Activated CD4-positive, alpha-beta T cell treated with anti-CD3 and anti-CD28 coated beads, Interleukin-2, amount 10 ng/mL, durations not matched to agents 24 days and 14 days (primary cell): Measurements from ENCODE around the gene ACTC1. TPM values are rescaled to one million over a fixed set of nuclear protein-coding genes. Genes with fewer than 3 reads are reported as not detected.

ENCODE experiments used
- DNase-seq: peaks from one replicate; pipeline ENCODE4 v3.0.0; 2022
- H3K27ac Mint-ChIP-seq: one replicate; pipeline ENCODE4 v1.8.0; 2022; ENCODE audit warnings: mild to moderate bottlenecking, mixed read lengths
- H3K27me3 Mint-ChIP-seq: one replicate; pipeline ENCODE4 v1.8.0; 2022; ENCODE audit warnings: mixed read lengths
- H3K36me3 Mint-ChIP-seq: one replicate; pipeline ENCODE4 v1.8.0; 2022; ENCODE audit warnings: low read depth, mild to moderate bottlenecking, mixed read lengths
- H3K4me1 Mint-ChIP-seq: one replicate; pipeline ENCODE4 v1.8.0; 2021; ENCODE audit warnings: mixed read lengths
- H3K4me3 Mint-ChIP-seq: one replicate; pipeline ENCODE4 v1.8.0; 2022; ENCODE audit warnings: mild to moderate bottlenecking, moderate library complexity, mixed read lengths
- H3K9me3 Mint-ChIP-seq: one replicate; pipeline ENCODE4 v1.8.0; 2021; ENCODE audit warnings: mixed read lengths
- intact Hi-C: fragments of 100-400 bp; cut with micrococcal nuclease; formaldehyde crosslinking; loops from one replicate; pipeline ENCODE4 v1.15.1; 2023
- total RNA-seq: library from RNA; stranded (reverse); gene quantifications from 2 replicates; pipeline ENCODE4 v1.2.3, GENCODE V29; 2022

ACTC1 gene
- total RNA-seq, 1 donor from 2014 or later: not detected

DNA sequence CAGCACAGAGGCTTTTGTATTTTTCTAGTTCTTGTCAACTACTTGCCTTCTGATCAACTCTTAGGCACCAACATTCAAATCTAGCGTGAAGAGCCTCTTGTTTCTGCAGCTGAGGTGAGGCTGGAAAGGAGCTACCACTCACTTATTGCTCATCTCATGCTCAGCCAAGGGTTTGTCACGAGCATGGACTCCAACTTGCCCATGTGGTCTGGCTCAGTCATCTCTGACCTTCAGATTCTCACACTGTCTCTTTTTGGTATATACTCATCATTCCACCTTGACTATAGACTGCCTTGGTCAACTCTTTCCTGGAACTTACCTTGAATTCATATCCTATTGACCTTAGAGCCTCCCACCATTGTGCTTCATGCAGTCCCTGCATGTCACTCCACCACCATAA, 35.4 kb downstream of the ACTC1 start:
- intact Hi-C loops: no loop called here
- DNase-seq: no peak
- peaks cover 47% of the 10 kb centered on the region for H3K27me3 Mint-ChIP-seq
- no peaks in the 10 kb centered on the region for H3K4me1 Mint-ChIP-seq
- no peak overlapping the region for H3K4me3 Mint-ChIP-seq
- H3K9me3 Mint-ChIP-seq: no peaks in the 10 kb centered on the region
- no peaks in the 10 kb centered on the region for H3K36me3 Mint-ChIP-seq
- no peak overlapping the region for H3K27ac Mint-ChIP-seq

GRCh38 chr15:34759347-34759746, 36.0 kb downstream of the ACTC1 start:
- Mint-ChIP-seq H3K27me3 (peaks cover 48% of the 10 kb centered on the region), H3K27ac (no peak overlapping the region), H3K36me3 (no peaks in the 10 kb centered on the region), H3K4me3 (no peak overlapping the region), H3K4me1 (no peaks in the 10 kb centered on the region), H3K9me3 (no peaks in the 10 kb centered on the region)
- no peak for DNase-seq
- intact Hi-C loops: no loop called here

DNA sequence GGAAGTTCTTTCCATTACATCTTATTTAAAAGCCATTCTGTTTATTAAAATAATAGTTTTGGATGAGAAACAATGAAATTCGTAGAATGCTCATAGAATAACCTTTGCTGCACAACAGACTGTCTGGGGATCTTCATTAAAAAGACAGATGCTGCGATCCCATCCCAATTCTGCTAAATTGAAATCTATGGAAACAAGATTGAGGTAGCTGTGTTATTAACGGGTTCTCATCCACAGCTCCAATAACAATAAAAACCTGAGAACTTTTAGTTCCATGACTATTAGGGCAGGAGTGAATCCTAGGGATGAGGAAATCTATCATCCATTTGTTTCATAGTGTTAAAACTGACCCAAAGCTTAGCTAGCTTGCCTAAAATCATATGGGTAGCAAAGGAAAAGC, 38.1 kb downstream of the ACTC1 start:
- Mint-ChIP-seq H3K4me3 (no peak overlapping the region), H3K27me3 (peaks cover 61% of the 10 kb centered on the region), H3K4me1 (peaks cover 3% of the 10 kb centered on the region), H3K9me3 (no peaks in the 10 kb centered on the region), H3K27ac (no peak overlapping the region), H3K36me3 (no peaks in the 10 kb centered on the region)
- no peak for DNase-seq
- intact Hi-C loops: no loop called here

DNA sequence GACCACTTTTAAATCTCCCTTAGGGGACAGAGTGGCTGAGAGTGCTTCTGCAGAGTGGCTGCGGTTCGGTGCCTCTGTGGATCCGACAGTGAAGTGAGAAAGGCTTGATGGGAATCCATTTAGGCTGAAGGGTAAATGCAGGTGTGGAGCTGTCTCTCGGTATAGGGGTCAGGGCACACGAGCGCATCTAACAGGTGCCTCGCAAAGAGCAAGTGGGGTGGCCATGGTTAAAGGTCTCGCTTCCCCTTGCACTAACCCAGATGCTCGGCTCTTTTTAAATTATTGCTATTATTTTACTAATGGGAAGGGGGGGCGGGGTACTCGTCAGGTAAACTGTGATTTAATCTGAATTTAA, 40.0 kb downstream of the ACTC1 start:
- no peak overlapping the region for H3K27ac Mint-ChIP-seq
- DNase-seq: no peak
- no peak overlapping the region for H3K4me3 Mint-ChIP-seq
- H3K9me3 Mint-ChIP-seq: no peaks in the 10 kb centered on the region
- H3K36me3 Mint-ChIP-seq: no peaks in the 10 kb centered on the region
- peaks cover 56% of the 10 kb centered on the region for H3K27me3 Mint-ChIP-seq
- peaks cover 3% of the 10 kb centered on the region for H3K4me1 Mint-ChIP-seq
- intact Hi-C loops: no loop called here

DNA sequence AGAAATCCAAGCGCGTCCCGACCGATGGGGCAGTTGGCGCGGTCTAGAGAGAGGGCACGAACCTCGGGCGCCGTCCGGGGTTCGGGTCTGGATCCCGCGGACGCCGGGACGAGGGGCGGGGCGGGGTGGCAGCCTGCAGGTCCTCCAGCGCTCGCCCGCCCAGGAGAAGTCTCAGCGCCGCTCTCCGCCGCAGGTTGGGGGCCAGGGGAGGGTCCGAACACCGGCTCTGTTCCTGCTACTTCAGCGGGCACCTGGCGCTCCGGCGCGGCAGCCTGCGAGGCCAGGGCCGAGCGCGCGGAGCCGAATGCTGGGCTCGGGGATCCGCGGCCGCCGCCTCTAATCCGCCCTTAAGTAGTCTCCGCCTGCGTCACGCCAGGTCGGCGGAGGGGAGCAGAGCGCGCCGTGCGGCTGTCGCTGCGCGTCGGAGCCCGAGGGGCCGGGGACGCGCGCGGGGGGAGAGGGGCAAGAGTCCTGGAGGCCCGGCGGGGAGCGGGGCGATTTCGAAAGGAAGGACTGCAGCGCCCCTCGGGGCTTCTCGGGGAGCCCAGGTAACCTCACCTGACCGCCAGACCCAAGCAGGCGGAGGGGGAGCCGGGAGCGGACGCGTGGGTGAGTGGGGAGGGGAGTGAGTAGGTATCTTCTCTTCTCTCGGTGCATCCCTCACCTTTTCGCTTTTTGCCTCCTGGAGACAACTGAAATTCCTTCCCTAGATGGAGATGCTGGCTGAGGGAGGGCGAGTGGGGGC, 40.5 kb downstream of the ACTC1 start, which contains the start of gene GJD2:
Gene GJD2, minus strand, starts transcription at position 325 of the 745 bp plus-strand sequence. CDS start 510 bp downstream, outside the sequence.
- Mint-ChIP-seq H3K27me3 (peaks cover 57% of the 10 kb centered on the region), H3K9me3 (no peaks in the 10 kb centered on the region), H3K36me3 (no peaks in the 10 kb centered on the region), H3K27ac (no peak within 1 kb of the TSS), H3K4me3 (no peak within 1 kb of the TSS), H3K4me1 (peaks cover 3% of the 10 kb centered on the region)
- no peak for DNase-seq
- intact Hi-C loops: no loop called here

DNA sequence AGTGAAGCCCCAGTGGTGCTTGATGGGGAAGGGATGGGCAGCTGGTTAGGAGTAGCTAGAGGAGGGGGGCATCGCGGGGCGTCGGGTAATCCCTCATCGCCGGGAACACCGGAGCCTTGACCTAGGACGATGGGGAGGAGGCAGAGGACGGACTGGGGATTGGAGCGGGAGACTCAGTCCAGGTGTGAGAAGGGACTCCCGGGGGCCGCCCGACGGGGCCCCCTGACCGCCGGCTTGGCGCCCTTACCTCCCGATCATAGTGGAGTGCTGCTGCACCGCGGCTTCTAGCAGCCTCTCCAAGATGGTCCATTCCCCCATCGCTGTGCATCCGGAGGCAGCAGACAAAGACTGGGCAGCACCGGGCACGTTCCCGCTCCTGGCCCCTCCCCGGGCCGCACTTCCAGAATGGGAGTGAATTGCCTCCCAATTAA, 41.2 kb downstream of the ACTC1 start:
- Mint-ChIP-seq H3K4me3 (no peak overlapping the region), H3K27me3 (peaks cover 59% of the 10 kb centered on the region), H3K9me3 (no peaks in the 10 kb centered on the region), H3K27ac (no peak overlapping the region), H3K4me1 (peaks cover 3% of the 10 kb centered on the region), H3K36me3 (no peaks in the 10 kb centered on the region)
- no peak for DNase-seq
- intact Hi-C loops: no loop called here

DNA sequence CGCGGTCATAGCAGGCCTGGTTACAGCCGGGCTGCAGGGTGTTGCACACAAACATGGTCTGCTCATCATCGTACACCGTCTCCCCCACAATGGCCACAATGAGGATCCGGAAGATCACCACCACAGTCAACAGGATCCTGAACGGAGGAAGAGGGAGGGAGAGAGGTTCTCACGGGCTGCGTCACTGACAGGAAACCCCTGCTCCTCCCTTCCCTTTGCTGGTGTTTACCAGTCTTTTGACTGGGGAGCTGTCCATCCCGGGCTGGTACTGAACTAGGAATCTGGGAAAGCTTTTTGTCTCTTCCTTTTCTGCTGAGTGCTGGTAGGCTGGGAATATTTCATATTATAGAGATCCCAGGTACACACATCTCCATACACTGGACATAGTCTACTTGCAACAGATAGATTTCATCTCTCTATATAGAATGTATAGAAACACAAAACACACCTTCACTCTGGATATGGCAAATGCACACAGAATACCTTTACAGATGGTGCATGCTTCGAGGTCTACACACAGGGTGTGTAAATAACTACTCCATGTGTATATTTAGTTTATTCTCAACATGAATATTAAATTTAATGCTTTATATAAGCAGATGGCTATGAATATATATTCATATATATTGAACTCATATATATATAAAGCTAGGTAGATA, 42.0 kb downstream of the ACTC1 start:
- Mint-ChIP-seq H3K9me3 (no peaks in the 10 kb centered on the region), H3K4me1 (peaks cover 3% of the 10 kb centered on the region), H3K27me3 (peaks cover 57% of the 10 kb centered on the region), H3K4me3 (no peak overlapping the region), H3K36me3 (no peaks in the 10 kb centered on the region), H3K27ac (no peak overlapping the region)
- no peak for DNase-seq
- intact Hi-C loops: no loop called here

DNA sequence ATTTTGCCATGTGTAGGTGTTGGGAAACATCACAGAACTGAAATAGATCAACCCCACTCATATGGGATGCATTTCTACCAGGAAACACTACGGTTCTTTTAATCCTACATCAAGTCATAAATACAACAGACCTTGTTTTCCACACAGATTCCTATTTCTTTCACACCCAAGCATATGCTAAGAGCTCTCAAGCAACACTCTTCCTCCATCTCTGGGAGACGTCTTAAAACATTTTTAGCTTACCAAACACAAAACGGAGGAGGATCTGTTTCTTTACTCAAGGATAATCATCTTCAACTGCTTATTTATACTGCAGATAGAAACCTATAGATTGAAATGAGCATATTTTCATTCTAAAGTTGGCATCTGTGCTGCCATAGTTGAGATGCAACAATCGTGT, 45.7 kb downstream of the ACTC1 start:
- no peak for DNase-seq
- peaks cover 27% of the 10 kb centered on the region for H3K27me3 Mint-ChIP-seq
- no peak overlapping the region for H3K27ac Mint-ChIP-seq
- no peaks in the 10 kb centered on the region for H3K9me3 Mint-ChIP-seq
- H3K4me3 Mint-ChIP-seq: no peak overlapping the region
- intact Hi-C loops: no loop called here
- H3K36me3 Mint-ChIP-seq: no peaks in the 10 kb centered on the region
- peaks cover 3% of the 10 kb centered on the region for H3K4me1 Mint-ChIP-seq

Other genes starting within 250 kb of the ACTC1 start
- gene GOLGA8B, start 211.9 kb downstream of the ACTC1 start, total RNA-seq: 210 and 234 TPM in 2 replicates
- not detected in 2 replicates for gene GJD2, start 40.6 kb downstream of the ACTC1 start, total RNA-seq
- 47.3 and 50.2 TPM in 2 replicates for gene AQR, start 174.2 kb upstream of the ACTC1 start, total RNA-seq
- 53.9 and 56.3 TPM in 2 replicates for gene ZNF770, start 192.7 kb upstream of the ACTC1 start, total RNA-seq